ENCODE results near the gene LSM14A. TPM values are rescaled to one million over a fixed set of nuclear protein-coding genes. Genes with fewer than 3 reads are reported as not detected.

Gene LSM14A
- polyA plus RNA-seq, 2 of the 4 experiments (the other 2 are of a cell fraction) = 241 to 264 TPM

DNA sequence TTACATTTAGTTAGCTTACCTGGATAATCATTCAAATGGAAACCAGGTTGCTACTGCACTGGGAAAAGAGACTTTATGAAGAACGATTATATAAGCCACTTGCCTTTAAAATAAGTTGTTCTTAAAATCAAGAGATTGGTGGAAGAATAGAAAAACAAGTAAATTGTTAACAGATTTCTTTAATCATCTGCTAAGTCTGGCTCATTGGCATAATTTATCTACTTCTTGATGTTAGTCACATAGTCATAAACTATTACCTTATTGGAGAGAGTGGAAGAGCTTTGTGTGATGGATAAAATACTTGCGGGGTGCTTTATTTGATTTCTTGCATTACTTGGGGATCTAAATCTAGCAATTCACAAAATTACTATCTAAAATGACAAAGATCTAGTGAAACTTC, 6.8 kb downstream of the LSM14A start:
- ATAC-seq = no peak
- no peaks in the 10 kb centered on the region for H3K9me3 ChIP-seq
- peak; percentile 63 for FAIRE-seq
- 60% methylated on average over 2 of the region's 2 CpGs for WGBS (ENCODE audit: missing lambda C conversion rate)
- H3K4me2 ChIP-seq = peak overlapping the region; percentile 97; the same call in 2 of the 3 replicates
- ChIA-PET POLR2A (no interaction called here), CTCF (interaction anchor here (0.6 to 3.7 kb wide), 6 partner anchors 16 to 401 kb away, joined by 3 to 20 read pairs (median 6); no protein-coding TSS in a partner anchor)
- TF ChIP-seq RFX5 (IDR thresholded peaks at IDR 0.05) (no peak), NR3C1 (IDR thresholded peaks at IDR 0.05) (no peak), HMGXB4 (CRISPR knock-in tag; IDR thresholded peaks at IDR 0.05; ENCODE audit: borderline replicate concordance) (no peak), CHD2 (IDR thresholded peaks at IDR 0.05; ENCODE audit: low read length, partially characterized antibody) (no peak), ZSCAN20 (CRISPR knock-in tag; IDR thresholded peaks at IDR 0.05) (no peak)
- TF ChIP-seq, protein P1, sequence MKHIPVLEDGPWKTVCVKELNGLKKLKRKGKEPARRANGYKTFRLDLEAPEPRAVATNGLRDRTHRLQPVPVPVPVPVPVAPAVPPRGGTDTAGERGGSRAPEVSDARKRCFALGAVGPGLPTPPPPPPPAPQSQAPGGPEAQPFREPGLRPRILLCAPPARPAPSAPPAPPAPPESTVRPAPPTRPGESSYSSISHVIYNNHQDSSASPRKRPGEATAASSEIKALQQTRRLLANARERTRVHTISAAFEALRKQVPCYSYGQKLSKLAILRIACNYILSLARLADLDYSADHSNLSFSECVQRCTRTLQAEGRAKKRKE (CRISPR knock-in tag; IDR thresholded peaks at IDR 0.05; ENCODE audit: low read depth) = no peak
- peaks cover 93% of the 10 kb centered on the region for H3K4me1 ChIP-seq
- DNase-seq (ENCODE audit: low read depth in 1 of 2, low spot score in 1 of 2) = no peak
- H3K4me3 ChIP-seq = no peak overlapping the region
- no peak overlapping the region for H3K27ac ChIP-seq

GRCh38 chr19:34180273-34180672, 8.0 kb downstream of the LSM14A start:
- peak; percentile 96 for FAIRE-seq
- CTCF ChIA-PET = interaction anchor here (0.7 to 1.4 kb wide), 3 partner anchors 17 to 156 kb away, joined by 3 read pairs; no protein-coding TSS in a partner anchor
- no peak for DNase-seq (ENCODE audit: low read depth in 1 of 2, low spot score in 1 of 2)

More at GRCh38 chr19:34180273-34180672, 8.0 kb downstream of the LSM14A start:
- no peak overlapping the region for H3K27ac ChIP-seq
- POLR2A ChIA-PET = interaction anchor here (0.6 kb wide), 1 partner anchor 20 kb away, joined by 4 read pairs; no protein-coding TSS in a partner anchor
- H3K4me3 ChIP-seq = no peak overlapping the region
- 94% methylated on average over 2 of the region's 2 CpGs for WGBS (ENCODE audit: missing lambda C conversion rate)
- TF ChIP-seq NFE2L2 (conservative IDR thresholded peaks at IDR 0.05; ENCODE audit: low read length) = no peak
- no peak for TF ChIP-seq RAD21 (conservative IDR thresholded peaks at IDR 0.05 in 1 of 2, IDR thresholded peaks at IDR 0.05 in 1 of 2)
- TF ChIP-seq ZC3H11A (IDR thresholded peaks at IDR 0.05) = no peak
- no peak for TF ChIP-seq TP53 (CRISPR knock-in tag; IDR thresholded peaks at IDR 0.05)
- TF ChIP-seq JUN (IDR thresholded peaks at IDR 0.05) = no peak
- TF ChIP-seq, protein P2, sequence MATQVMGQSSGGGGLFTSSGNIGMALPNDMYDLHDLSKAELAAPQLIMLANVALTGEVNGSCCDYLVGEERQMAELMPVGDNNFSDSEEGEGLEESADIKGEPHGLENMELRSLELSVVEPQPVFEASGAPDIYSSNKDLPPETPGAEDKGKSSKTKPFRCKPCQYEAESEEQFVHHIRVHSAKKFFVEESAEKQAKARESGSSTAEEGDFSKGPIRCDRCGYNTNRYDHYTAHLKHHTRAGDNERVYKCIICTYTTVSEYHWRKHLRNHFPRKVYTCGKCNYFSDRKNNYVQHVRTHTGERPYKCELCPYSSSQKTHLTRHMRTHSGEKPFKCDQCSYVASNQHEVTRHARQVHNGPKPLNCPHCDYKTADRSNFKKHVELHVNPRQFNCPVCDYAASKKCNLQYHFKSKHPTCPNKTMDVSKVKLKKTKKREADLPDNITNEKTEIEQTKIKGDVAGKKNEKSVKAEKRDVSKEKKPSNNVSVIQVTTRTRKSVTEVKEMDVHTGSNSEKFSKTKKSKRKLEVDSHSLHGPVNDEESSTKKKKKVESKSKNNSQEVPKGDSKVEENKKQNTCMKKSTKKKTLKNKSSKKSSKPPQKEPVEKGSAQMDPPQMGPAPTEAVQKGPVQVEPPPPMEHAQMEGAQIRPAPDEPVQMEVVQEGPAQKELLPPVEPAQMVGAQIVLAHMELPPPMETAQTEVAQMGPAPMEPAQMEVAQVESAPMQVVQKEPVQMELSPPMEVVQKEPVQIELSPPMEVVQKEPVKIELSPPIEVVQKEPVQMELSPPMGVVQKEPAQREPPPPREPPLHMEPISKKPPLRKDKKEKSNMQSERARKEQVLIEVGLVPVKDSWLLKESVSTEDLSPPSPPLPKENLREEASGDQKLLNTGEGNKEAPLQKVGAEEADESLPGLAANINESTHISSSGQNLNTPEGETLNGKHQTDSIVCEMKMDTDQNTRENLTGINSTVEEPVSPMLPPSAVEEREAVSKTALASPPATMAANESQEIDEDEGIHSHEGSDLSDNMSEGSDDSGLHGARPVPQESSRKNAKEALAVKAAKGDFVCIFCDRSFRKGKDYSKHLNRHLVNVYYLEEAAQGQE (IDR thresholded peaks at IDR 0.05) = no peak
- TF ChIP-seq, protein P1 (CRISPR knock-in tag; IDR thresholded peaks at IDR 0.05; ENCODE audit: low read depth) = no peak
- no peak for TF ChIP-seq EHMT2 (IDR thresholded peaks at IDR 0.05; ENCODE audit: low read depth)
- no peak for TF ChIP-seq E2F6 (IDR thresholded peaks at IDR 0.05; ENCODE audit: borderline replicate concordance, low read depth)
- no peak for TF ChIP-seq KDM5A (IDR thresholded peaks at IDR 0.05)
- TF ChIP-seq CBX8 (IDR thresholded peaks at IDR 0.05) = no peak
- no peak for TF ChIP-seq CBX2 (IDR thresholded peaks at IDR 0.05; ENCODE audit: borderline replicate concordance, low read depth)
- no peak for TF ChIP-seq SMC3 (IDR thresholded peaks at IDR 0.05)
- no peak for TF ChIP-seq ZFP36 (IDR thresholded peaks at IDR 0.05; ENCODE audit: borderline replicate concordance, partially characterized antibody)
- no peaks in the 10 kb centered on the region for H3K9me3 ChIP-seq
- H3K4me2 ChIP-seq = no peak overlapping the region
- peaks cover 93% of the 10 kb centered on the region for H3K4me1 ChIP-seq
- ATAC-seq = peak in 1 of 2 experiments; percentile 17; a peak in 1 of 6 replicates

All from A549 (cell line).